Measurements from ENCODE around the gene USP54. TPM values are rescaled to one million over a fixed set of nuclear protein-coding genes. Genes with fewer than 3 reads are reported as not detected.

The USP54 gene, protein sequence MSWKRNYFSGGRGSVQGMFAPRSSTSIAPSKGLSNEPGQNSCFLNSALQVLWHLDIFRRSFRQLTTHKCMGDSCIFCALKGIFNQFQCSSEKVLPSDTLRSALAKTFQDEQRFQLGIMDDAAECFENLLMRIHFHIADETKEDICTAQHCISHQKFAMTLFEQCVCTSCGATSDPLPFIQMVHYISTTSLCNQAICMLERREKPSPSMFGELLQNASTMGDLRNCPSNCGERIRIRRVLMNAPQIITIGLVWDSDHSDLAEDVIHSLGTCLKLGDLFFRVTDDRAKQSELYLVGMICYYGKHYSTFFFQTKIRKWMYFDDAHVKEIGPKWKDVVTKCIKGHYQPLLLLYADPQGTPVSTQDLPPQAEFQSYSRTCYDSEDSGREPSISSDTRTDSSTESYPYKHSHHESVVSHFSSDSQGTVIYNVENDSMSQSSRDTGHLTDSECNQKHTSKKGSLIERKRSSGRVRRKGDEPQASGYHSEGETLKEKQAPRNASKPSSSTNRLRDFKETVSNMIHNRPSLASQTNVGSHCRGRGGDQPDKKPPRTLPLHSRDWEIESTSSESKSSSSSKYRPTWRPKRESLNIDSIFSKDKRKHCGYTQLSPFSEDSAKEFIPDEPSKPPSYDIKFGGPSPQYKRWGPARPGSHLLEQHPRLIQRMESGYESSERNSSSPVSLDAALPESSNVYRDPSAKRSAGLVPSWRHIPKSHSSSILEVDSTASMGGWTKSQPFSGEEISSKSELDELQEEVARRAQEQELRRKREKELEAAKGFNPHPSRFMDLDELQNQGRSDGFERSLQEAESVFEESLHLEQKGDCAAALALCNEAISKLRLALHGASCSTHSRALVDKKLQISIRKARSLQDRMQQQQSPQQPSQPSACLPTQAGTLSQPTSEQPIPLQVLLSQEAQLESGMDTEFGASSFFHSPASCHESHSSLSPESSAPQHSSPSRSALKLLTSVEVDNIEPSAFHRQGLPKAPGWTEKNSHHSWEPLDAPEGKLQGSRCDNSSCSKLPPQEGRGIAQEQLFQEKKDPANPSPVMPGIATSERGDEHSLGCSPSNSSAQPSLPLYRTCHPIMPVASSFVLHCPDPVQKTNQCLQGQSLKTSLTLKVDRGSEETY (N-terminal part only)
- 22.5 TPM for polyA plus RNA-seq (2013, experiment 1 of 2)
- polyA plus RNA-seq (2013, experiment 2 of 2) = 17.5 TPM

GRCh38 chr10:73590881-73591799, at the start of gene USP54:
USP54 (minus strand) TSS chr10:73591342; CDS start chr10:73575658, 15,684 bp downstream.
- no peaks in the 10 kb centered on the region for H3K9me3 ChIP-seq (ENCODE audit: control insufficient read depth, low read length)
- H3K4me3 ChIP-seq (ENCODE audit: extremely low read depth, insufficient read depth, low read length, poor library complexity, severe bottlenecking) = peak within 1 kb of the TSS; percentile 15
- WGBS, 2 experiments (ENCODE audit: insufficient coverage in 2 of 2) = 0% methylated on average over 1 to 2 of the region's 6 CpGs
- peak within 1 kb of the TSS; percentile 98 for H3K27ac ChIP-seq (ENCODE audit: low read depth, low read length, severe bottlenecking)
- H3K4me1 ChIP-seq (ENCODE audit: control insufficient read depth, insufficient read depth, low read length, poor library complexity, severe bottlenecking) = peaks cover 16% of the 10 kb centered on the region
- H3K36me3 ChIP-seq (ENCODE audit: control insufficient read depth, insufficient read depth, low read length) = no peaks in the 10 kb centered on the region

DNA sequence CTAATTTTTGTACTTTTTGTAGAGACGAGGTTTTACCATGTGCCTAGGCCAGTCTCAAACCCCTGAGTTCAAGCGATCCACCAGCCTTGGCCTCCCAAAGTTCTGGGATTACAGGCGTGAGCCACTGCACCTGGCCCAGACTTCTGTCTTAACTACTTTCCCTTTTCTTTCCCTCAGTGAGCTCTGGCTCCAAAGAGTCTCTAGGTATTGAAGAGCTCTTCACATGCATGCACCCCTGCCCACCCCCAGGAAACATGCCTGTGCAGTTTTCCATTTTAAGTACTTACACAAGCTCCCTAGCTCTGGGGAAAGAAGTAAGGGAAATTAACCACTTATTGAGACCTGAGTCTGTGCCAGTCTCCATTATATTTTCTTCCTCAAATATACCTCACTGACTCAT, 48.1 kb upstream of the USP54 start:
- WGBS, 2 experiments (ENCODE audit: insufficient coverage in 2 of 2) = 84 to 93% methylated on average over 3 of the region's 3 CpGs
- peaks cover 7% of the 10 kb centered on the region for H3K4me1 ChIP-seq (ENCODE audit: control insufficient read depth, insufficient read depth, low read length, poor library complexity, severe bottlenecking)
- no peaks in the 10 kb centered on the region for H3K9me3 ChIP-seq (ENCODE audit: control insufficient read depth, low read length)
- no peak overlapping the region for H3K27ac ChIP-seq (ENCODE audit: low read depth, low read length, severe bottlenecking)
- H3K36me3 ChIP-seq (ENCODE audit: control insufficient read depth, insufficient read depth, low read length) = no peaks in the 10 kb centered on the region
- no peak overlapping the region for H3K4me3 ChIP-seq (ENCODE audit: extremely low read depth, insufficient read depth, low read length, poor library complexity, severe bottlenecking)

- no CpG with 5 or more reads among the region's 1 CpG for WGBS, 2 experiments (ENCODE audit: insufficient coverage in 2 of 2)
- no peaks in the 10 kb centered on the region for H3K4me1 ChIP-seq (ENCODE audit: control insufficient read depth, insufficient read depth, low read length, poor library complexity, severe bottlenecking)
- no peak overlapping the region for H3K4me3 ChIP-seq (ENCODE audit: extremely low read depth, insufficient read depth, low read length, poor library complexity, severe bottlenecking)
- no peaks in the 10 kb centered on the region for H3K9me3 ChIP-seq (ENCODE audit: control insufficient read depth, low read length)
- H3K36me3 ChIP-seq (ENCODE audit: control insufficient read depth, insufficient read depth, low read length) = no peaks in the 10 kb centered on the region
- no peak overlapping the region for H3K27ac ChIP-seq (ENCODE audit: low read depth, low read length, severe bottlenecking)
These were observed 44.6 kb upstream of the USP54 start for GRCh38 chr10:73635781-73636180.

GRCh38 chr10:73634421-73634820, 43.3 kb upstream of the USP54 start:
- no peaks in the 10 kb centered on the region for H3K4me1 ChIP-seq (ENCODE audit: control insufficient read depth, insufficient read depth, low read length, poor library complexity, severe bottlenecking)
- WGBS, 2 experiments (ENCODE audit: insufficient coverage in 2 of 2) = 72 to 87% methylated on average over 3 to 4 of the region's 5 CpGs
- no peak overlapping the region for H3K27ac ChIP-seq (ENCODE audit: low read depth, low read length, severe bottlenecking)
- no peaks in the 10 kb centered on the region for H3K36me3 ChIP-seq (ENCODE audit: control insufficient read depth, insufficient read depth, low read length)
- no peak overlapping the region for H3K4me3 ChIP-seq (ENCODE audit: extremely low read depth, insufficient read depth, low read length, poor library complexity, severe bottlenecking)
- no peaks in the 10 kb centered on the region for H3K9me3 ChIP-seq (ENCODE audit: control insufficient read depth, low read length)

DNA sequence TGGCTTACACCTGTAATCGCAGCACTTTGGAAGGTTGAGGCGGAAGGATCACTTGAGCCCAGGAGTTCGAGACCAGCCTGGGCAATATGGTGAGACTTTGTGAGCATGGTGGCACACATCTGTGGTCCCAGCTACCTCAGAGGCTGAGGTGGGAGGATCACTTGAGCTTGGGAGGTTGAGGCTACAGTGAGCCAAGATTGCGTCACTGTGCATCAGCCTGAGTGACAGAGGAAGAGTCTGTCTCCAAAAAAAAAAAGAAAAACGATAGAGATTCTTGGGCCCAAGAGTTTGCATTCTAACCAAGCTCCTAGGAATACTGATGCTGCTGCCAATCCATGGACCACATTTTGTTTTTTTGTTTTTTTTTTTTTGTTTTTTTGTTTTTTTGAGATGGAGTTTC, 38.0 kb upstream of the USP54 start:
- Histone ChIP-seq H3K27ac (ENCODE audit: low read depth, low read length, severe bottlenecking) (no peak overlapping the region), H3K36me3 (ENCODE audit: control insufficient read depth, insufficient read depth, low read length) (no peaks in the 10 kb centered on the region), H3K4me1 (ENCODE audit: control insufficient read depth, insufficient read depth, low read length, poor library complexity, severe bottlenecking) (peaks cover 8% of the 10 kb centered on the region), H3K9me3 (ENCODE audit: control insufficient read depth, low read length) (no peaks in the 10 kb centered on the region), H3K4me3 (ENCODE audit: extremely low read depth, insufficient read depth, low read length, poor library complexity, severe bottlenecking) (no peak overlapping the region)
- WGBS, 2 experiments (ENCODE audit: insufficient coverage in 2 of 2) = 87 to 94% methylated on average over 5 of the region's 5 CpGs

- 85 to 93% methylated on average over 7 of the region's 7 CpGs for WGBS, 2 experiments (ENCODE audit: insufficient coverage in 2 of 2)
- no peaks in the 10 kb centered on the region for H3K9me3 ChIP-seq (ENCODE audit: control insufficient read depth, low read length)
- no peak overlapping the region for H3K27ac ChIP-seq (ENCODE audit: low read depth, low read length, severe bottlenecking)
- peaks cover 9% of the 10 kb centered on the region for H3K4me1 ChIP-seq (ENCODE audit: control insufficient read depth, insufficient read depth, low read length, poor library complexity, severe bottlenecking)
- H3K4me3 ChIP-seq (ENCODE audit: extremely low read depth, insufficient read depth, low read length, poor library complexity, severe bottlenecking) = no peak overlapping the region
- no peaks in the 10 kb centered on the region for H3K36me3 ChIP-seq (ENCODE audit: control insufficient read depth, insufficient read depth, low read length)
These were observed 37.3 kb upstream of the USP54 start for GRCh38 chr10:73628405-73628804.

- H3K27ac ChIP-seq (ENCODE audit: low read depth, low read length, severe bottlenecking) = no peak overlapping the region
- H3K9me3 ChIP-seq (ENCODE audit: control insufficient read depth, low read length) = no peaks in the 10 kb centered on the region
- no peak overlapping the region for H3K4me3 ChIP-seq (ENCODE audit: extremely low read depth, insufficient read depth, low read length, poor library complexity, severe bottlenecking)
- WGBS, 2 experiments (ENCODE audit: insufficient coverage in 2 of 2) = 90 to 100% methylated on average over 1 to 3 of the region's 6 CpGs
- no peaks in the 10 kb centered on the region for H3K36me3 ChIP-seq (ENCODE audit: control insufficient read depth, insufficient read depth, low read length)
- peaks cover 9% of the 10 kb centered on the region for H3K4me1 ChIP-seq (ENCODE audit: control insufficient read depth, insufficient read depth, low read length, poor library complexity, severe bottlenecking)
These were observed 36.2 kb upstream of the USP54 start for GRCh38 chr10:73627300-73627699.

- Histone ChIP-seq H3K4me3 (ENCODE audit: extremely low read depth, insufficient read depth, low read length, poor library complexity, severe bottlenecking) (peak overlapping the region; percentile 99), H3K36me3 (ENCODE audit: control insufficient read depth, insufficient read depth, low read length) (no peaks in the 10 kb centered on the region)
- 1 to 8% methylated on average over 29 to 30 of the region's 42 CpGs for WGBS, 2 experiments (ENCODE audit: insufficient coverage in 2 of 2)
These were observed 35.0 kb upstream of the USP54 start for GRCh38 chr10:73625884-73626752.

More at GRCh38 chr10:73625884-73626752, 35.0 kb upstream of the USP54 start:
- peak overlapping the region; percentile 92 for H3K27ac ChIP-seq (ENCODE audit: low read depth, low read length, severe bottlenecking)
- H3K9me3 ChIP-seq (ENCODE audit: control insufficient read depth, low read length) = no peaks in the 10 kb centered on the region
- peaks cover 9% of the 10 kb centered on the region for H3K4me1 ChIP-seq (ENCODE audit: control insufficient read depth, insufficient read depth, low read length, poor library complexity, severe bottlenecking)

Measured in mesodermal cell (in vitro differentiated cells).